ENCODE measurements around the gene PLA2G15.
"Not testable (repeated sequence)": the region's sequence is repeated elsewhere in the genome, so short reads cannot be mapped to it uniquely, and the experiment has no call there.

PLA2G15 gene

DNA sequence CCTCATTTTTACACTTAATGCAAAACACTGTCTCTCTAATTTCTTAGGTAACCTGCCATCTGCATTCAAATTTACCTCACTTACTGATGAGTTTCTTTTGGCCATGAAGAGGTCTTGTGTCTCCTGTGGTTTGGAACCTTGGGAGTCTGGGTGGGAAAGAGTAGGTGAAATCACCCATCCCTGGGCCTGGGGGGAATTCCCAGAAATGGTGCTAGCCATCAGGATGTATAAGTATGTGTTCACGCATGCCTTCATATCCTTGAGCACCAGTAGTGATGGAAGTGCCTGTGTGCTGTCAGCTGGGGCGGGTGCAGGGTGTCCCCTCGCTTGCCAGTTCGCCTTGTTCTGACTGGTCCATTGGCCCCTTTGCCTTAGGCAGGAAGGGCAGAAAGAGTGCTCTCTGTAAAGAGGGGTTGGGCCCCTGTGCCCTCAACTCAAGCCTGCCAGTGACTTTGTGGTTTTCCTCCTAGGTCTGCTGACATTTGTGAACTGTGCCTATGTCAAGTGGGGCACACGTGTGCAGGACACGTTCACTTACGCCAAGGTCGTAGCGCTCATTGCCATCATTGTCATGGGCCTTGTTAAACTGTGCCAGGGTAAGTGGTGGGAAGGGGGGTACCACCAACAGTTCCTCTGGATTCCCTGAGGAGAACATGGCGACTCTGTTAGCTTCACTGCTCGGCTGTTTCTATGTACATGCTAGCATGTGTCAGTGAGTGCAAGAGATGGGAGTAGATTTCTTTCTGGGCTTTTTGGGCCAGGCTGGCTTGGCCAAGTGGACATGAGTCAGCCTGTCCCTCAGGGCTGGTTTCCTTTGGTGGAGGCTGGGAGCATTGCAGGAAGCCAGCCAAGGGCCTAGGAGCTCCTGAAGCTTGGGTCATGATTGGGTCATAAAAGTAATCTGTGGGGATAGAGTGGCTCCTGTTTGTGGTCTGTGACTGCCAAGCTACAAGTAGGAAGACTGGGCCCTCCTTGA is 42.4 kb downstream of the PLA2G15 start:
- in situ Hi-C loops (cut with MboI; ENCODE audit: low pct_unique_long_range_greater_than_20kb, low sequenced_read_pairs, unreplicated experiment): no loop called here
- TF ChIP-seq, protein P1, sequence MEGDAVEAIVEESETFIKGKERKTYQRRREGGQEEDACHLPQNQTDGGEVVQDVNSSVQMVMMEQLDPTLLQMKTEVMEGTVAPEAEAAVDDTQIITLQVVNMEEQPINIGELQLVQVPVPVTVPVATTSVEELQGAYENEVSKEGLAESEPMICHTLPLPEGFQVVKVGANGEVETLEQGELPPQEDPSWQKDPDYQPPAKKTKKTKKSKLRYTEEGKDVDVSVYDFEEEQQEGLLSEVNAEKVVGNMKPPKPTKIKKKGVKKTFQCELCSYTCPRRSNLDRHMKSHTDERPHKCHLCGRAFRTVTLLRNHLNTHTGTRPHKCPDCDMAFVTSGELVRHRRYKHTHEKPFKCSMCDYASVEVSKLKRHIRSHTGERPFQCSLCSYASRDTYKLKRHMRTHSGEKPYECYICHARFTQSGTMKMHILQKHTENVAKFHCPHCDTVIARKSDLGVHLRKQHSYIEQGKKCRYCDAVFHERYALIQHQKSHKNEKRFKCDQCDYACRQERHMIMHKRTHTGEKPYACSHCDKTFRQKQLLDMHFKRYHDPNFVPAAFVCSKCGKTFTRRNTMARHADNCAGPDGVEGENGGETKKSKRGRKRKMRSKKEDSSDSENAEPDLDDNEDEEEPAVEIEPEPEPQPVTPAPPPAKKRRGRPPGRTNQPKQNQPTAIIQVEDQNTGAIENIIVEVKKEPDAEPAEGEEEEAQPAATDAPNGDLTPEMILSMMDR (IDR thresholded peaks at IDR 0.05; ENCODE audit: extremely low read depth, insufficient read depth, missing control alignments): no peak
- DNase-seq (ENCODE audit: low spot score): no peak

DNA sequence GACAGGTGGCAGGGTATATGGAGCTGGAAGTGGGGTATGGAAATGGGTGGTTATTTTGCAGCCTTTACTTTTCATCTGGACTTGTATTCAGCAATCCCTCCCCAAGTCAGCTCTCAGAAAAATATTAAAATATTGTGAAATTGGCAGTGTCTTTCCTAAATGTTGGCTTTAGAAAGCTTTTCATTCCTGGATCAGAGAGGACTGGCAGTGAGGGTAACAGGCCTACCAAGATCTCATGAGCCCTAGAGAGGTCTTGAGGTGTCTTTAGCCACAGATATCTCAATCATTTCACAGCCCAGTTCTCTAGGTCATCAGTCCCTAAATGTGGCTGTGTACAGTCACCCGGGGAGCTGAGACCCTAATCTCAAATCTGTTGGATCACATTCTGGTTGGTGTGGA is 43.1 kb downstream of the PLA2G15 start:
- DNase-seq (ENCODE audit: low spot score): no peak
- in situ Hi-C loops (cut with MboI; ENCODE audit: low pct_unique_long_range_greater_than_20kb, low sequenced_read_pairs, unreplicated experiment): no loop called here
- TF ChIP-seq, protein P1 (IDR thresholded peaks at IDR 0.05; ENCODE audit: extremely low read depth, insufficient read depth, missing control alignments): no peak

DNA sequence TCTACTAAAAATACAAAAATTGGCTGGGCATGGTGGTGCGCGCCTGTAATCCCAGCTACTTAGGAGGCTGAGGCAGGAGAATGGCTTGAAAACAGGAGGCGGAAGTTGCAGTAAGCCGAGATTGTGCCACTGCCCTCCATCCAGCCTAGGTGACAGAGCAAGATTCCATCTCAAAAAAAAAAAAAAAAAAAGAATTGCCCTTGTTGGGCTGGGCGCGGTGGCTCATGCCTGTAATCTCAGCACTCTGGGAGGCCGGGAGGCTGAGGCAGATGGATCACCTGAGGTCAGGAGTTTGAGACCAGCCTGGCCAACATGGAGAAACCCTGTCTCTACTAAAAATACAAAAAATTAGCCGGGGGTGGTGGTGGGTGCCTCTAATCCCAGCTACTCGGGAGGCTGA is 43.6 kb downstream of the PLA2G15 start:
- in situ Hi-C loops (cut with MboI; ENCODE audit: low pct_unique_long_range_greater_than_20kb, low sequenced_read_pairs, unreplicated experiment); DNase-seq (ENCODE audit: low spot score): not testable (repeated sequence)

GRCh38 chr16:68289202-68289601 is 44.0 kb downstream of the PLA2G15 start:
- in situ Hi-C loops (cut with MboI; ENCODE audit: low pct_unique_long_range_greater_than_20kb, low sequenced_read_pairs, unreplicated experiment): no loop called here
- no peak for DNase-seq (ENCODE audit: low spot score)
- TF ChIP-seq, protein P1 (IDR thresholded peaks at IDR 0.05; ENCODE audit: extremely low read depth, insufficient read depth, missing control alignments): no peak

DNA sequence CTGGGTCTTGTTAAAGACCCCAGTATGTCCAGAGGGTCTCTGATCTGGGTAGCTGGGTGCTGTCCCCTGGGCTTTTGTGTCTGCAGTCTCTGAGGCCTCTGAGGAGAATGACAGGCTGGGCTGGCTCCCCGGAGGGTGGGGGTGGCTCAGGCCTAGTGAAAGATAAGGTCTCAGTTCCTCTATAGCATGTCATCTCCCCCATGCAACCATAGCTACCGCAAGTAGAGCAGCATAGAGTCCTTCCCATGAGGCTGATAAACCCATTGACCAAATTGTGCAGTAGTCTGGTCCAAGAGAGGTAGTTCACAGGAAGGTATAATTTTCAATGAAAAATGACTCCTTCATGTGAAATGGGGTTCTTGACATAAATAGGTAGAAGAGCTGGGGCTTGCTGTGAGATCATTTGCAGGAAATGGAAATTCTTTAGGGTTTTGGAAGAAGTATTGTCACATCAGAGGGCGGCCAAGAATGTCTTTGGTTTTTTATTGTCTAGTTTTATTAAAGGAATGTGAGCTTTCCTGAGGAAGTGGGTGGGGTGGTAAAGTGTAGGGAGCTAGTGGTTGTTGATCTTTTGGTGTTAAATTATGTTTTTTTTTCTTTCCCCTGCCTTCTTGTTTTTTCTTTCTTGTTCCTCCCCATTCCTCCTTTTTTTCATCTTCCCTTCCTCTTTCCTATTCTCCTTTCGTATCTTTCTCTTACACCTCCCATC is 44.6 kb downstream of the PLA2G15 start:
- in situ Hi-C loops (cut with MboI; ENCODE audit: low pct_unique_long_range_greater_than_20kb, low sequenced_read_pairs, unreplicated experiment): no loop called here
- TF ChIP-seq, protein P1 (IDR thresholded peaks at IDR 0.05; ENCODE audit: extremely low read depth, insufficient read depth, missing control alignments): no peak
- peak; percentile 83 for DNase-seq (ENCODE audit: low spot score)

DNA sequence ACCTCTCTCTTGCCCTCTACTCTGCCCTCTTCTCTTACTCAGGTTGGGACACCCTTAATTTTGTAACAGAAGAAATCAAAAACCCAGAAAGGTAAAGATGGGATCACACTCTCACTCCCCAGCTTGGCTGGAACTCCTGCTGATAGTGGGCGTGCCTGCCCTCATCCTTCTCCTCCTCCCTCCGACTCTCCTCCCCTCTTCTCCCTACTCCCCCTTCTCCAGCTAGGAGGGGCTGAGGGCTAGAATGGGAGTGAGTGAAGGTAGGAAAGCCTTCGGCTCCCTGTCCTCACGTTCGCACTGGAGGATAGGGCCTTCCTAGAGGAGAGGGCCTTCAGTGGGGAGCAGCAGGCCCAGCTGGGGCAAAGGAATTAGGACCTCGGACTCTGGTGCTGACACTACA is 45.3 kb downstream of the PLA2G15 start:
- TF ChIP-seq, protein P1 (IDR thresholded peaks at IDR 0.05; ENCODE audit: extremely low read depth, insufficient read depth, missing control alignments): no peak
- no peak for DNase-seq (ENCODE audit: low spot score)
- in situ Hi-C loops (cut with MboI; ENCODE audit: low pct_unique_long_range_greater_than_20kb, low sequenced_read_pairs, unreplicated experiment): no loop called here

- TF ChIP-seq, protein P1 (IDR thresholded peaks at IDR 0.05; ENCODE audit: extremely low read depth, insufficient read depth, missing control alignments): no peak
- in situ Hi-C loops (cut with MboI; ENCODE audit: low pct_unique_long_range_greater_than_20kb, low sequenced_read_pairs, unreplicated experiment): no loop called here
- no peak for DNase-seq (ENCODE audit: low spot score)
These were observed 46.1 kb downstream of the PLA2G15 start for GRCh38 chr16:68291227-68291626.

Measured in GM13977 (cell line).